Lung (tissue), 12 donors: Measurements from ENCODE around the gene HSP90B1. TPM values are rescaled to one million over a fixed set of nuclear protein-coding genes. Genes with fewer than 3 reads are reported as not detected.

Source experiments
- ATAC-seq: fragments of 200-7000 bp; cut with Tn5 transposase; one replicate; pipeline ENCODE4 v1.9.1; 2020; ENCODE audit warnings: moderate number of reproducible peaks; ENCODE audit not compliant: insufficient read depth, low FRiP score
- DNase-seq, 3 donors: peaks; one replicate each; pipeline ENCODE4 v3.0.0-alpha.2; 2013 to 2017
- H3K27ac ChIP-seq, 2 donors: one replicate each; pipeline ENCODE4 v1.5.1; 2013; ENCODE audit warnings: mild to moderate bottlenecking in 2 of 2, moderate library complexity in 2 of 2, control low read depth in 1 of 2, inconsistent platforms in 1 of 2, low read depth in 1 of 2, low read length in 1 of 2
- H3K27me3 ChIP-seq, 3 donors: one replicate each; pipeline ENCODE4 v1.5.1; 2013; ENCODE audit warnings: low read length in 2 of 3; ENCODE audit not compliant: control insufficient read depth in 3 of 3, insufficient read depth in 3 of 3
- H3K36me3 ChIP-seq, 4 donors: one replicate each; pipeline ENCODE4 v1.5.1; 2013; ENCODE audit warnings: low read length in 4 of 4, mild to moderate bottlenecking in 1 of 4, moderate library complexity in 1 of 4; ENCODE audit not compliant: control insufficient read depth in 4 of 4, insufficient read depth in 4 of 4
- H3K4me1 ChIP-seq, 5 donors: one replicate each; pipeline ENCODE4 v1.5.1; 2013; ENCODE audit warnings: low read length in 5 of 5, mild to moderate bottlenecking in 2 of 5, moderate library complexity in 1 of 5; ENCODE audit not compliant: control insufficient read depth in 5 of 5, insufficient read depth in 5 of 5
- H3K4me3 ChIP-seq: one replicate; pipeline ENCODE4 v1.5.1; 2013; ENCODE audit warnings: mild to moderate bottlenecking, control low read depth, moderate library complexity
- H3K9ac ChIP-seq, 2 donors: one replicate each; pipeline ENCODE4 v1.5.1; 2013; ENCODE audit warnings: low read length in 2 of 2, control low read depth in 1 of 2; ENCODE audit not compliant: insufficient read depth in 1 of 2
- H3K9me3 ChIP-seq, 4 donors: one replicate each; pipeline ENCODE4 v1.5.1; 2013; ENCODE audit warnings: low read length in 3 of 4, mild to moderate bottlenecking in 1 of 4, moderate library complexity in 1 of 4; ENCODE audit not compliant: control insufficient read depth in 4 of 4, insufficient read depth in 3 of 4
- WGBS, 2 donors: extraction: QIAGEN DNeasy Blood & Tissue Kit; methylation state at CpG; one replicate each; pipeline ENCODE4 v1.1.7; 2013; 5-methylcytosine and 5-hydroxymethylcytosine counted together
- polyA plus RNA-seq, 2 donors: library from polyadenylated mRNA; stranded (reverse); fragments of 200-250 nt; gene quantifications; one replicate each; pipeline ENCODE4 v1.2.1, GENCODE V29; 2013
- total RNA-seq, 2 donors: library from RNA; depleted of rRNA in 1 of 2; stranded (reverse); fragments of >200 nt in 1 of 2; gene quantifications; one replicate each; pipeline ENCODE4 v1.2.1, GENCODE V29; 2014 to 2021
- TF ChIP-seq, protein P1 (sequence below): IDR thresholded peaks from 2 replicates; pipeline ENCODE4 v1.5.1; 2012; ENCODE audit warnings: mild to moderate bottlenecking; ENCODE audit errors: control extremely low read depth, extremely low read depth
- donor health status: control.
- donor health status: control.
- donor health status: Bipolar disorder and iron deficiency.
- donor health status: healthy.
- donor health status: DM: yes; HTN: yes; CAD: no.

HSP90B1 gene
- total and polyA plus RNA-seq, 4 donors, result 390 to 781 (median 628) TPM

DNA sequence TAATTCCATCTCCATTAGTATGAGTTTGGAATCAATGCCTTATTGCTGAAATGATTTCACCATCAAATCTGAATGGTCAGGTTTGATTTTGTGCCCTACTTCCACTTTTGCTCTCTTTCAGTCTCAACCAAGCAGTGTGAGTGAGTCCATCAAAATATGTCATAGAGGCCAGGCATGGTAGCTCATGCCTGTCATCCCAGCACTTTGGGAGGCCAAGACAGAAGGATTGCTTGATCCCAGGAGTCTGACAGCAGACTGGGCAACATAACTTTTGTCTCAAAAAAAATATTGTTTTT lies 22.0 kb upstream of the HSP90B1 start:
- Histone ChIP-seq H3K9ac (no peak overlapping the region), H3K4me3 (no peak overlapping the region), H3K27me3 (no peaks in the 10 kb centered on the region), H3K27ac (no peak overlapping the region), H3K9me3 (peaks cover 0 to 2% (median 0%) of the 10 kb centered on the region in 4 donors), H3K4me1 (peaks cover 0 to 3% (median 0%) of the 10 kb centered on the region in 5 donors), H3K36me3 (no peaks in the 10 kb centered on the region)
- TF ChIP-seq, protein P1, sequence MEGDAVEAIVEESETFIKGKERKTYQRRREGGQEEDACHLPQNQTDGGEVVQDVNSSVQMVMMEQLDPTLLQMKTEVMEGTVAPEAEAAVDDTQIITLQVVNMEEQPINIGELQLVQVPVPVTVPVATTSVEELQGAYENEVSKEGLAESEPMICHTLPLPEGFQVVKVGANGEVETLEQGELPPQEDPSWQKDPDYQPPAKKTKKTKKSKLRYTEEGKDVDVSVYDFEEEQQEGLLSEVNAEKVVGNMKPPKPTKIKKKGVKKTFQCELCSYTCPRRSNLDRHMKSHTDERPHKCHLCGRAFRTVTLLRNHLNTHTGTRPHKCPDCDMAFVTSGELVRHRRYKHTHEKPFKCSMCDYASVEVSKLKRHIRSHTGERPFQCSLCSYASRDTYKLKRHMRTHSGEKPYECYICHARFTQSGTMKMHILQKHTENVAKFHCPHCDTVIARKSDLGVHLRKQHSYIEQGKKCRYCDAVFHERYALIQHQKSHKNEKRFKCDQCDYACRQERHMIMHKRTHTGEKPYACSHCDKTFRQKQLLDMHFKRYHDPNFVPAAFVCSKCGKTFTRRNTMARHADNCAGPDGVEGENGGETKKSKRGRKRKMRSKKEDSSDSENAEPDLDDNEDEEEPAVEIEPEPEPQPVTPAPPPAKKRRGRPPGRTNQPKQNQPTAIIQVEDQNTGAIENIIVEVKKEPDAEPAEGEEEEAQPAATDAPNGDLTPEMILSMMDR, result no peak
- ATAC-seq, result no peak
- no peak for DNase-seq

- TF ChIP-seq, protein P1, result no peak
- no peak overlapping the region for H3K9ac ChIP-seq
- peaks cover 0 to 2% (median 0%) of the 10 kb centered on the region in 4 donors for H3K9me3 ChIP-seq
- H3K36me3 ChIP-seq, result no peaks in the 10 kb centered on the region
- no peaks in the 10 kb centered on the region for H3K27me3 ChIP-seq
- H3K4me1 ChIP-seq, result peaks cover 0 to 3% (median 0%) of the 10 kb centered on the region in 5 donors
- ATAC-seq, result no peak
- H3K4me3 ChIP-seq, result no peak overlapping the region
- WGBS, 2 donors, result 29 to 56% methylated on average over 2 of the region's 2 CpGs
- peak in 1 of 3 donors; percentile 11 for DNase-seq
- peak overlapping the region in 1 of 2 donors; percentile 33 for H3K27ac ChIP-seq
Measured at GRCh38 chr12:103908877-103909276, 21.3 kb upstream of the HSP90B1 start.

DNA sequence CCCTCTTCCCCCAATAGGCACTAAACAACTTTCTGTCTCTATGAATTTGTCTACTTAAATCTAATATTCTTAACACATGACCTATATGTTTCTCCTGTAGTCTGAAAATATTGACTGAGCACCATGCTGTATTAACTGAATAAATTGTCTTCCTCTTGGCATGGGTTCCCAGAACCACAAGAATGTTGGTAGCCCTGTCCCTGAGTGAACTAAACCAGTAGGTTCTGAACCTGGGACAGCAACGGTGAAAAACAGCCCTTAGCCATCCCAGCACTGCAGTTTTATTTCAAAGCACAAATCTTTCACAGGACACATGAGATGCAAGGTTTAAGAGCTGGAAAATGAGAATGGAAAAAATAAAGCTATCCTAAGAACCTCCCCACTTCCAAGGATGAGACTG lies 20.4 kb upstream of the HSP90B1 start:
- Histone ChIP-seq H3K9me3 (peaks cover 0 to 2% (median 0%) of the 10 kb centered on the region in 4 donors), H3K4me1 (peaks cover 0 to 3% (median 0%) of the 10 kb centered on the region in 5 donors), H3K36me3 (no peaks in the 10 kb centered on the region), H3K27ac (no peak overlapping the region), H3K4me3 (no peak overlapping the region), H3K9ac (no peak overlapping the region), H3K27me3 (no peaks in the 10 kb centered on the region)
- TF ChIP-seq, protein P1, result no peak
- no peak for DNase-seq
- no peak for ATAC-seq
- 69 to 84% methylated on average over 1 of the region's 1 CpG for WGBS, 2 donors

DNA sequence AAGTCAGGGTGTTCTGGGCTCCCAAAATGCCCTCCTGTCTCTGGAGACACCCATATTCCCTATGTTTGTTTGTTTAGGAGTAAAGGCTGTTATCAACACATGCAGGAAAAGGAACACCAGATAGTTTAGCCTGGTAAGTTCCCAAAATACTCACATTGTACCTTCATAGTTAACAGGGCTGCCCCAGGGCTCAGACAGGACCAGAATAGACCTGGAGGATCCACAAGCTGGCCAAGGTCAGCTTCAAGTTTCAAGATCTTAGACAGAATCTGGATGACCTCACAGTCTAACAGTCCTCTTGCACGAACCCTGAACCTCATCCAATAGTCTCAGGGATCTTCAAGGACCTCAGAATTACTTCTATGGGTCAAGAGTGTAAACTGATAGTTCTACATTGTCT lies 18.1 kb upstream of the HSP90B1 start:
- no peak overlapping the region for H3K27ac ChIP-seq
- no peaks in the 10 kb centered on the region for H3K36me3 ChIP-seq
- H3K4me3 ChIP-seq, result no peak overlapping the region
- no peak overlapping the region for H3K9ac ChIP-seq
- no peak for DNase-seq
- H3K9me3 ChIP-seq, result no peaks in the 10 kb centered on the region
- TF ChIP-seq, protein P1, result no peak
- H3K27me3 ChIP-seq, result no peaks in the 10 kb centered on the region
- H3K4me1 ChIP-seq, result peaks cover 0 to 3% (median 0%) of the 10 kb centered on the region in 5 donors
- 84 to 85% methylated on average over 1 of the region's 1 CpG for WGBS, 2 donors
- ATAC-seq, result no peak
